ENCODE data around the gene LRGUK. TPM values are rescaled to one million over a fixed set of nuclear protein-coding genes. Genes with fewer than 3 reads are reported as not detected.

The LRGUK gene
- total RNA-seq, 4 donors from 2014 or later: 0.08 to 0.61 (median 0.39) TPM

DNA sequence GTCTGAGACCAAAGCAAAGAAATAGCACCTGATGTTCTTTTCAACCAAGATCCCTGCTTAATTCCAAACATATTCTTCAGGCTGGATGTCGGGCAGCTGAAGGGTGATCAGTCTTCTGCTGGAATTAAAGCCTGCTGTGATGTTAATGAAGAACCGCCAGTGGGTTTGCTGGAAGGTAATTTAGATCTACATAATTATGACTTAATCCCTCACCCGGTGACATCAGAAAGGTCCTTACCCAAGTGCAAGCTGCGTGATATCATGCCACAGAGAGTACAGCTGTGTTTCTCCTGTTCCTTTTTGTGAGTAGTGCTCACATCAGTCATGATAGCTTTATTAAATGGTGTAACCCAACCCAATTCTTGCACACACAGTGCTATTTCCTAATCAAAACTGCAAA is 29.1 kb upstream of the LRGUK start:
- no peak overlapping the region for H3K27ac ChIP-seq
- H3K36me3 ChIP-seq: no peaks in the 10 kb centered on the region
- DNase-seq: no peak
- no peak overlapping the region for H3K4me3 ChIP-seq
- peaks cover 0 to under 1% (median 0%) of the 10 kb centered on the region in 3 donors for H3K9me3 ChIP-seq
- intact Hi-C loops (cut with DNase I): no loop called here
- H3K4me1 ChIP-seq: no peaks in the 10 kb centered on the region
- H3K27me3 ChIP-seq: no peaks in the 10 kb centered on the region
- TF ChIP-seq, protein P1, sequence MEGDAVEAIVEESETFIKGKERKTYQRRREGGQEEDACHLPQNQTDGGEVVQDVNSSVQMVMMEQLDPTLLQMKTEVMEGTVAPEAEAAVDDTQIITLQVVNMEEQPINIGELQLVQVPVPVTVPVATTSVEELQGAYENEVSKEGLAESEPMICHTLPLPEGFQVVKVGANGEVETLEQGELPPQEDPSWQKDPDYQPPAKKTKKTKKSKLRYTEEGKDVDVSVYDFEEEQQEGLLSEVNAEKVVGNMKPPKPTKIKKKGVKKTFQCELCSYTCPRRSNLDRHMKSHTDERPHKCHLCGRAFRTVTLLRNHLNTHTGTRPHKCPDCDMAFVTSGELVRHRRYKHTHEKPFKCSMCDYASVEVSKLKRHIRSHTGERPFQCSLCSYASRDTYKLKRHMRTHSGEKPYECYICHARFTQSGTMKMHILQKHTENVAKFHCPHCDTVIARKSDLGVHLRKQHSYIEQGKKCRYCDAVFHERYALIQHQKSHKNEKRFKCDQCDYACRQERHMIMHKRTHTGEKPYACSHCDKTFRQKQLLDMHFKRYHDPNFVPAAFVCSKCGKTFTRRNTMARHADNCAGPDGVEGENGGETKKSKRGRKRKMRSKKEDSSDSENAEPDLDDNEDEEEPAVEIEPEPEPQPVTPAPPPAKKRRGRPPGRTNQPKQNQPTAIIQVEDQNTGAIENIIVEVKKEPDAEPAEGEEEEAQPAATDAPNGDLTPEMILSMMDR (IDR thresholded peaks at IDR 0.05): no peak
- TF ChIP-seq POLR2A (IDR thresholded peaks at IDR 0.05): no peak
- WGBS, 2 donors: 80 to 83% methylated on average over 4 of the region's 4 CpGs

DNA sequence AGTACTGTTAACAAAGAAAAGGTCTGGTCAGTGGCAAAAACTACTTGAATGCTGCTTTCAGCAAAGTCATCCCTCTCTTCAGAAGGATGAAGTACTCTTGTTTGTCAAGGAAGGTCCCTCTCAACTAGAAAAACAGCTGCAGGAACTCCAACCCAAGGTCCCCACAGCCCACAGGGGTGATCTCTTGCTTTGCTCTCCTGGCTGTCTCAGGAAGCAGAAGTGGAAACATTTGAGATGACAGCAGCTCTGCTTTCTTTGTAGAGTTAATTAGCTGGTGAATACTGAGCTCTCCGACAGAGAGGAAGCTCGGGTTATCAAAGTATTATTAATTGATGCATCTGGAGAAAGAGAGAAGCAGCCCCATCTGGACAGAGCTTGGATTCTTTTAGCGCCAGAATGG is 25.4 kb upstream of the LRGUK start:
- H3K36me3 ChIP-seq: no peaks in the 10 kb centered on the region
- intact Hi-C loops (cut with DNase I): no loop called here
- H3K4me3 ChIP-seq: no peak overlapping the region
- no peak overlapping the region for H3K27ac ChIP-seq
- H3K4me1 ChIP-seq: no peaks in the 10 kb centered on the region
- H3K9me3 ChIP-seq: no peaks in the 10 kb centered on the region
- 67% methylated on average over 1 of the region's 3 CpGs; no CpG with 5 or more reads in 1 of the 2 donors for WGBS, 2 donors
- no peak for TF ChIP-seq POLR2A (IDR thresholded peaks at IDR 0.05)
- TF ChIP-seq, protein P1 (IDR thresholded peaks at IDR 0.05): no peak
- DNase-seq: no peak
- H3K27me3 ChIP-seq: no peaks in the 10 kb centered on the region

DNA sequence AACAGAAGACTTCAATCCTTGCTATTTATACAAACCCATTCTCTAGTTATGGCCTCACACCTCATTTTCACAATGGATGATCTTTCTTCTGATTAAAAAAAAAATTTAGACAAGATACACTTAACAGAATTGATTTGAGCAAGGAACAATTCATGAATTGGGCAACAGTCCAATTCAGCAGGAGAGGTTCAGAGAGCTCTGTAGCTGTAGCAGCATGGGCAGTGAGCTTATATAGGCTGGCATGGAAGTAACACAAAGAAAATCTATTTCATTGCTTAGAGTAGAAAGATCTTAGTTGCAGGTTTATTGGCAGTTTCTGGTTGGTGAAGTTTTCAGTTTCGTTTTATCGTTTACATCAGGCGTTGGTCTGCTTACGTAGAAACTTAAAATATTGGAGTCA is 23.0 kb upstream of the LRGUK start:
- 95 to 98% methylated on average over 4 of the region's 4 CpGs for WGBS, 2 donors
- intact Hi-C loops (cut with DNase I): no loop called here
- Histone ChIP-seq H3K4me1 (no peaks in the 10 kb centered on the region), H3K27me3 (no peaks in the 10 kb centered on the region), H3K9me3 (no peaks in the 10 kb centered on the region), H3K27ac (no peak overlapping the region), H3K36me3 (no peaks in the 10 kb centered on the region), H3K4me3 (no peak overlapping the region)
- no peak for TF ChIP-seq POLR2A (IDR thresholded peaks at IDR 0.05)
- TF ChIP-seq, protein P1 (IDR thresholded peaks at IDR 0.05): no peak
- no peak for DNase-seq

DNA sequence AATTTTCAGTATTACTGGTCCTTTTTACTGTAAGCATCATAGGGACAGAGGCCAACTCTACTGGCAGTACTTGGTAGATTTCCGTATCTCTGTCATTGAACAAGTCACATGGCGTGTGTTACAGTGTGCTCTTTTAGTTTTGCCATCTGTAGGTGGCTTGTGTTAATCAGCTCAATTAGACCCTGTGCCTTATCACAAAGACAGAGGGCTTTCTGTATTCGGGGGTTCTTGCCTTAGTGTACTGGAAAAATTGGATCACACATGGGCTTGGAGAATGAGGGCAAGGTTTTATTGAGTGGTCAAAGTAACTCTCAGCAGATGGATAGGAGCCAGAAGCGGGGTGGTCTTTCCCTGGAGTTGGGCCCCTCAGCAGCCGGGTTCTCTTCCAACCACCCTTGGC is 21.3 kb upstream of the LRGUK start:
- DNase-seq: no peak
- 75% methylated on average over 2 of the region's 5 CpGs; no CpG with 5 or more reads in 1 of the 2 donors for WGBS, 2 donors

DNA sequence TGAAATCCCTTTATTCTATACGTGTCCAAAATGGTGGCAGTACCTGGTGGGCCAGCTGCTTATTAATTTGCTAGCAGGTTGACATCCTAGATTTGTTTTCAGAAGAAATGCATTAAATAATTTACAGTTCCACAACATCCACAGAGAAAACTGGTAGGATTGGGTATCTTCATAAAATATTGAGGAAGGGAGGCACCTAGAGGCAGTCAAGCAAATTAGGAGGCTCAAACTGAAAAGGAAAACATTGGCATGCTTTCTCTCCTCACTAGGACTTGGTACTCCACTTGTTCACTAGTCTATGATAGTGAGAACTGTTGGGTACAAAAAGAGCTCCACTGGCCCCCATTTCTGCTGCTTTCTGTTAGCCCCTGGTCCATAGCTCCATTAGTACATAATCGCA is 18.3 kb upstream of the LRGUK start:
- WGBS, 2 donors: 84 to 100% methylated on average over 2 of the region's 2 CpGs
- TF ChIP-seq, protein P1 (IDR thresholded peaks at IDR 0.05): no peak
- TF ChIP-seq POLR2A (IDR thresholded peaks at IDR 0.05): no peak

More for the DNA sequence above, 21.3 kb upstream of the LRGUK start:
- Histone ChIP-seq H3K4me3 (no peak overlapping the region), H3K4me1 (no peaks in the 10 kb centered on the region), H3K27ac (no peak overlapping the region), H3K9me3 (no peaks in the 10 kb centered on the region), H3K36me3 (no peaks in the 10 kb centered on the region), H3K27me3 (no peaks in the 10 kb centered on the region)
- intact Hi-C loops (cut with DNase I): no loop called here
- TF ChIP-seq, protein P1 (IDR thresholded peaks at IDR 0.05): no peak
- no peak for TF ChIP-seq POLR2A (IDR thresholded peaks at IDR 0.05)

More for the DNA sequence above, 18.3 kb upstream of the LRGUK start:
- intact Hi-C loops (cut with DNase I): no loop called here
- Histone ChIP-seq H3K4me1 (no peaks in the 10 kb centered on the region), H3K4me3 (no peak overlapping the region), H3K27me3 (no peaks in the 10 kb centered on the region), H3K9me3 (no peaks in the 10 kb centered on the region), H3K36me3 (no peaks in the 10 kb centered on the region), H3K27ac (no peak overlapping the region)
- no peak for DNase-seq

All from esophagus squamous epithelium (tissue), 5 donors.